Measurements from ENCODE around the gene HOXA6. TPM values are rescaled to one million over a fixed set of nuclear protein-coding genes. Genes with fewer than 3 reads are reported as not detected.

Gene HOXA6
- total RNA-seq, 2 experiments from 2014 or later, result not detected

DNA sequence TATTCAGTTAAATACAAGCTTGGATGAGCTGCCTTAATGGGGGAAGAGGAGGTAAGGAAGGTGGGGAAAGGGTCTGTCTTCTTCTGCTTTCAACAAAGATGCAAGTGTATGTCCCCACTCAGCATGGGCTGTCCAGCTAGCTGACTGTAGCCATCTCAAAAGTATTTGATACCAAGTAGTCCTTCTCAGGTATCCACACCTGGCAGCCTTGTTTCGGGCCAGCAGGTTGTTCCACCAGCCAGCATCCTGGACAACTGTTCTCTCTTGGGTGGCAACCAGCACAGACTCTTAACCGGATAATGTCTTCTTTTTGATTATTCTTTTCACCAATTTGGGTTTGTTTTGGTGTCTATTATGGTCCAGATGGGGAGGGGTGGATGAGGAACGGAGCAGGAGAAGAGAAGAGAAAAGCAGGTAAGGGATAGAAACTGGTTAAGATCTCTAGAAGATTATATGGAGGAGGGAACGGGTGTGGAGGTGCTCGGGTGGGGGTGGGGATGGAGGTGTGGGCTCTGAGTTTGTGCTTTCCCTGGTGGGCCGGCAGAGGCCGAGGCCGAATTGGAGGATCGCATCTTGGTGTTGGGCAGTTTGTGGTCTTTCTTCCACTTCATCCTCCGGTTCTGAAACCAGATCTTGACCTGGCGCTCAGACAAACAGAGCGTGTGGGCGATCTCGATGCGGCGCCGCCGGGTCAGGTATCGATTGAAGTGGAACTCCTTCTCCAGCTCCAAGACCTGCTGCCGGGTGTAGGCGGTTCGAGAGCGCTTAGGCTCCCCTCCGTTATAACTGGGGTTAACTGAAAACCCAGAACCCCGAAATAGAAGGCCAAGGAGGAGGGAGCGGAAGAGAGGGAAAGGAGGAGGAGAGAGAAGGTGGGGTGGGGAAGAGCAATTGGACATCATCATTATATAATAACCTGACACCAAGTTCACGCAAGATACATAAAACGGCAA is 18.5 kb downstream of the HOXA6 start:
- peaks cover 10% of the 10 kb centered on the region for H3K4me1 ChIP-seq (ENCODE audit: insufficient read depth, low read length)
- POLR2A ChIA-PET, result no interaction called here
- H3K27ac ChIP-seq (ENCODE audit: low read depth in 1 of 2, low read length in 2 of 2), result no peak overlapping the region
- H3K27me3 ChIP-seq (ENCODE audit: control insufficient read depth in 1 of 2, insufficient read depth in 2 of 2, low read length in 2 of 2), result peaks cover 16 to 28% of the 10 kb centered on the region in 2 experiments
- Mint-ChIP-seq H3K4me3 (peak overlapping the region; percentile 61), H3K9me3 (no peaks in the 10 kb centered on the region), H3K27ac (no peak overlapping the region), H3K36me3 (ENCODE audit: low read depth) (no peaks in the 10 kb centered on the region), H3K27me3 (peaks cover 69% of the 10 kb centered on the region), H3K4me1 (ENCODE audit: low read depth) (no peaks in the 10 kb centered on the region)
- TF ChIP-seq, protein P1, sequence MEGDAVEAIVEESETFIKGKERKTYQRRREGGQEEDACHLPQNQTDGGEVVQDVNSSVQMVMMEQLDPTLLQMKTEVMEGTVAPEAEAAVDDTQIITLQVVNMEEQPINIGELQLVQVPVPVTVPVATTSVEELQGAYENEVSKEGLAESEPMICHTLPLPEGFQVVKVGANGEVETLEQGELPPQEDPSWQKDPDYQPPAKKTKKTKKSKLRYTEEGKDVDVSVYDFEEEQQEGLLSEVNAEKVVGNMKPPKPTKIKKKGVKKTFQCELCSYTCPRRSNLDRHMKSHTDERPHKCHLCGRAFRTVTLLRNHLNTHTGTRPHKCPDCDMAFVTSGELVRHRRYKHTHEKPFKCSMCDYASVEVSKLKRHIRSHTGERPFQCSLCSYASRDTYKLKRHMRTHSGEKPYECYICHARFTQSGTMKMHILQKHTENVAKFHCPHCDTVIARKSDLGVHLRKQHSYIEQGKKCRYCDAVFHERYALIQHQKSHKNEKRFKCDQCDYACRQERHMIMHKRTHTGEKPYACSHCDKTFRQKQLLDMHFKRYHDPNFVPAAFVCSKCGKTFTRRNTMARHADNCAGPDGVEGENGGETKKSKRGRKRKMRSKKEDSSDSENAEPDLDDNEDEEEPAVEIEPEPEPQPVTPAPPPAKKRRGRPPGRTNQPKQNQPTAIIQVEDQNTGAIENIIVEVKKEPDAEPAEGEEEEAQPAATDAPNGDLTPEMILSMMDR (IDR thresholded peaks at IDR 0.05), result no peak
- H3K4me3 ChIP-seq (ENCODE audit: low read length), result no peak overlapping the region
- intact Hi-C loops (cut with DNase I, micrococcal nuclease), result no loop called here
- H3K9me3 ChIP-seq (ENCODE audit: control insufficient read depth in 1 of 2, insufficient read depth in 1 of 2, low read length in 2 of 2), result peaks cover 0 to 10% of the 10 kb centered on the region in 2 experiments
- CTCF ChIA-PET, result no interaction called here
- DNase-seq (no peak), ATAC-seq (ENCODE audit: poor library complexity) (no peak)
- H3K36me3 ChIP-seq (ENCODE audit: insufficient read depth, low read length), result no peaks in the 10 kb centered on the region

DNA sequence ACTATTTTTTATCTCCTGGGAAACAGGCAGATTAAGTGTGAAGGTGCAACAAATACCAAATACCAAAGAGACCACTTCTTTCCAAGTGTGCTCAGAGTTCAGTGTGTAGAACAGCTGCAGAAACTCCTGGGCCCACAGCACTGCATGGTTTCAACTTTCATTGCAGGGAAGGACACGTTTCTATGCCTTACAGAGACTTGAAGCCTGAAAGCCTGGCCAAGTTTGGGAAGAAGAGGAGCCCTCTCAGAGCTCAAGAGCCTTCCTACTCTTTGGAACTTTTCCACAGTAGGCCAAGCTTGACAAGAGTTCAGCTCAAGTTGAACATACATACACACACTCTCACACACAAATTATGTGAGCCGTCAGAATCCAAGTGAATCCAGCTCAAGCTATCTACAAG is 19.5 kb downstream of the HOXA6 start:
- POLR2A ChIA-PET, result interaction anchor here (0.6 kb wide), 1 partner anchor 873 kb away, joined by 3 read pairs; no protein-coding TSS in a partner anchor
- Histone ChIP-seq H3K9me3 (ENCODE audit: control insufficient read depth in 1 of 2, insufficient read depth in 1 of 2, low read length in 2 of 2) (peaks cover 0 to 14% of the 10 kb centered on the region in 2 experiments), H3K4me1 (ENCODE audit: insufficient read depth, low read length) (peaks cover 10% of the 10 kb centered on the region), H3K27me3 (ENCODE audit: control insufficient read depth in 1 of 2, insufficient read depth in 2 of 2, low read length in 2 of 2) (peaks cover 16 to 22% of the 10 kb centered on the region in 2 experiments), H3K36me3 (ENCODE audit: insufficient read depth, low read length) (no peaks in the 10 kb centered on the region), H3K27ac (ENCODE audit: low read depth in 1 of 2, low read length in 2 of 2) (no peak overlapping the region), H3K4me3 (ENCODE audit: low read length) (no peak overlapping the region)
- Mint-ChIP-seq H3K4me3 (no peak overlapping the region), H3K4me1 (ENCODE audit: low read depth) (no peaks in the 10 kb centered on the region), H3K9me3 (no peaks in the 10 kb centered on the region), H3K36me3 (ENCODE audit: low read depth) (no peaks in the 10 kb centered on the region), H3K27me3 (peaks cover 60% of the 10 kb centered on the region), H3K27ac (no peak overlapping the region)
- intact Hi-C loops (cut with DNase I, micrococcal nuclease), result no loop called here
- CTCF ChIA-PET, result no interaction called here
- DNase-seq, result no peak
- no peak for ATAC-seq (ENCODE audit: poor library complexity)
- TF ChIP-seq, protein P1 (IDR thresholded peaks at IDR 0.05), result no peak

DNA sequence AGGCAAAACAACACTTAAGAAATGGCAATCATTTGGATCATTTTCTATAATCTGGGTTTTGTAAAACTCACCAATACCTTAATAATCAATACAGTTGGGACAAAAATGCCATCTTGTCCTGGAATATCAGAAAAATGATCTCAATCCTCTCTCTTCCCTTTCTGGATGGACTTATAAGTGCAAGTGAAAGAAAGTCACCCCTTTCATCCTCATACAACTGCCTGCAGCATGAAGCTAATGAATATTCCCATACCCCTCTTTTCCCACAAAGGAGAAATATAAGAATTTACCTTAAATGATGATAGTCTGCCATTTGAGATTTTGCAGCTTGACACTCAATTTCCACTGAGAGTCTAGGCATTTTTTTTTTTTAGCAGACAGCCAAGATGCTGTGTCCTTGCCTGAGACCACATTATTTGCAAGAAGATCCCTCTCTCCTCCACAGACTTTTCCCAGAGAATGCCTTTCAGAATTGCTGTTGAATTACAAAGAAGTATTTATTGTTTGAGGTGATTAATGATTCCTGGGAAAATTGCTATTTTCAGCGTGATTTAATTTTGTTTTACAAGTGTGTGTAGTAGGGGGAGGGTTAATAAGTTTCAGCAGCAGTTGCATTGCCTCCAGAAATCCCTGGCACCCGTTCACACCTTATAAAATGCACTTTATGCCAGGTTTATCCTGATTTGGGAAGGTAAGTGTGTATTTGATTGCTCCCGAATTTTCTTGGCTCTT is 20.8 kb downstream of the HOXA6 start:
- ATAC-seq (ENCODE audit: poor library complexity) (no peak), DNase-seq (no peak)
- Mint-ChIP-seq H3K27me3 (peaks cover 48% of the 10 kb centered on the region), H3K9me3 (no peaks in the 10 kb centered on the region), H3K36me3 (ENCODE audit: low read depth) (no peaks in the 10 kb centered on the region), H3K27ac (no peak overlapping the region), H3K4me1 (ENCODE audit: low read depth) (no peaks in the 10 kb centered on the region), H3K4me3 (no peak overlapping the region)
- no peak overlapping the region for H3K27ac ChIP-seq (ENCODE audit: low read depth in 1 of 2, low read length in 2 of 2)
- CTCF ChIA-PET, result no interaction called here
- no peaks in the 10 kb centered on the region for H3K36me3 ChIP-seq (ENCODE audit: insufficient read depth, low read length)
- intact Hi-C loops (cut with DNase I, micrococcal nuclease), result no loop called here
- peaks cover 0 to 14% of the 10 kb centered on the region in 2 experiments for H3K9me3 ChIP-seq (ENCODE audit: control insufficient read depth in 1 of 2, insufficient read depth in 1 of 2, low read length in 2 of 2)
- H3K4me1 ChIP-seq (ENCODE audit: insufficient read depth, low read length), result peaks cover 10% of the 10 kb centered on the region
- POLR2A ChIA-PET, result no interaction called here
- TF ChIP-seq, protein P1 (IDR thresholded peaks at IDR 0.05), result no peak
- no peak overlapping the region for H3K4me3 ChIP-seq (ENCODE audit: low read length)
- peaks cover 16 to 17% of the 10 kb centered on the region in 2 experiments for H3K27me3 ChIP-seq (ENCODE audit: control insufficient read depth in 1 of 2, insufficient read depth in 2 of 2, low read length in 2 of 2)

Measured in CD4-positive, alpha-beta T cell (primary cell).